ENCODE data around the gene PDE7B.

- peak; percentile 67 for TF ChIP-seq CTCF (conservative IDR thresholded peaks at IDR 0.05; ENCODE audit: low read depth, low read length)
- no peak for TF ChIP-seq EZH2phosphoT487 (IDR thresholded peaks at IDR 0.05; ENCODE audit: borderline replicate concordance, low read length)
- no peak for TF ChIP-seq EZH2 (IDR thresholded peaks at IDR 0.05; ENCODE audit: low read length, unreplicated experiment)
These were observed 180.5 kb downstream of the PDE7B start for GRCh38 chr6:136031982-136032381.
